GM21717 (cell line): ENCODE measurements around the gene PSMD2.

ENCODE experiments used
- ATAC-seq: cut with Tn5 transposase; IDR thresholded peaks from one replicate; pipeline ENCODE4 v1.9.1; 2021; ENCODE audit warnings: mild to moderate bottlenecking, moderate library complexity; ENCODE audit not compliant: unreplicated experiment

PSMD2 gene

GRCh38 chr3:184354121-184354728 is 55.2 kb downstream of the PSMD2 start:
- no peak for ATAC-seq

- no peak for ATAC-seq
Measured at GRCh38 chr3:184354754-184355153, 55.7 kb downstream of the PSMD2 start.

GRCh38 chr3:184355261-184356040 is 56.4 kb downstream of the PSMD2 start:
- ATAC-seq: no peak

GRCh38 chr3:184357248-184358123 is 58.4 kb downstream of the PSMD2 start:
- no peak for ATAC-seq

- no peak for ATAC-seq
Measured at GRCh38 chr3:184358124-184358767, 59.2 kb downstream of the PSMD2 start.
